ENCODE results near the gene FMN2. TPM values are rescaled to one million over a fixed set of nuclear protein-coding genes. Genes with fewer than 3 reads are reported as not detected.

Gene FMN2
- total and polyA plus RNA-seq, 3 experiments from 2014 or later, result not detected

DNA sequence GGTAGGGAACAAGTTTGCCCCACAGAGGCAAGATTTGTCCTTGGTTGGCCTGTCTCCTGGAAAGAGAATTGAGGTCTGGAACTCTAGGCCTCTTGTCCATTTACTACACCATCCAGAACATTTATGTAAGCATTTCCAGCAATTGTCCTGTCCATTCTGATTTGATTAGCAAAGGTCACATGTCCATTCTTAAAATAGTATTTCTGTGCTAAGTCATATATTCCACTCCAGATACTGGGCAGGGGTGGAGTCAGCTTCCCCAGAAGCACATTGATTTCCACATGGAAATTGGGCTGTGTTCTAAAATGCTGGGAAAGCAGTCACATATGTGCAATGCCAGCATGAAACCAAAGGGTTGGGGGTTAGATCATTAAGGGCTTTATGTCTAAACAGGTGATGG, 21.5 kb upstream of the FMN2 start:
- no peaks in the 10 kb centered on the region for H3K4me1 Mint-ChIP-seq
- no peak for DNase-seq
- Histone ChIP-seq H3K36me3 (ENCODE audit: insufficient read depth, low read length) (no peaks in the 10 kb centered on the region), H3K27me3 (ENCODE audit: insufficient read depth, low read length, poor library complexity, severe bottlenecking) (no peaks in the 10 kb centered on the region), H3K4me3 (ENCODE audit: low read length) (no peak overlapping the region), H3K4me1 (ENCODE audit: insufficient read depth, low read length) (no peaks in the 10 kb centered on the region), H3K27ac (ENCODE audit: low read depth, low read length) (no peak overlapping the region), H3K9me3 (ENCODE audit: low read length) (no peaks in the 10 kb centered on the region)
- ChIA-PET CTCF (no interaction called here), POLR2A (no interaction called here)
- H3K4me3 Mint-ChIP-seq, result no peak overlapping the region
- no peaks in the 10 kb centered on the region for H3K36me3 Mint-ChIP-seq
- H3K27ac Mint-ChIP-seq, result no peak overlapping the region
- H3K27me3 Mint-ChIP-seq, result no peaks in the 10 kb centered on the region
- peaks cover 0 to 6% (median 3%) of the 10 kb centered on the region in 5 donors for H3K9me3 Mint-ChIP-seq

DNA sequence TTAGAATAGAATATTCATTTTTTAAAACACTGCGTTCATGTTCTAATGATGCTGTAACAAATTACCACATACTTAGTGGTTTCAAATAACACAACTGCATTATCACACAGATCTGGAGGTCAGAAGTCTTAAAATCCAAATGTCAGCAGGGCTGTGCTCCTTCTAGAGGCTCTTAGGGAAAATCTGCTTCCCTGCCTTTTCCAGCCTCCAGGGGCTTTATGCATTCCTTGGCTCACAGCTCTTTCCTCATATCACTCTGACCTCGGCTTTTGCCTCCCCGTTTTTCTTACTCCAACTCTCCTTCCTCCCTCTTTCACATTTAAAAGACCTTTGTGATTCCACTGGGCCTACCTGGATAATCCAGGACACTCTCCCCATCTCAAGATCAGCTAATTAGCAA, 18.6 kb upstream of the FMN2 start:
- peaks cover 0 to 11% (median 8%) of the 10 kb centered on the region in 5 donors for H3K9me3 Mint-ChIP-seq
- no peak overlapping the region for H3K27ac ChIP-seq (ENCODE audit: low read depth, low read length)
- H3K27me3 ChIP-seq (ENCODE audit: insufficient read depth, low read length, poor library complexity, severe bottlenecking), result no peaks in the 10 kb centered on the region
- ChIA-PET POLR2A (no interaction called here), CTCF (no interaction called here)
- H3K4me1 Mint-ChIP-seq, result no peaks in the 10 kb centered on the region
- H3K36me3 Mint-ChIP-seq, result no peaks in the 10 kb centered on the region
- no peaks in the 10 kb centered on the region for H3K4me1 ChIP-seq (ENCODE audit: insufficient read depth, low read length)
- H3K36me3 ChIP-seq (ENCODE audit: insufficient read depth, low read length), result no peaks in the 10 kb centered on the region
- DNase-seq, result no peak
- no peak overlapping the region for H3K4me3 ChIP-seq (ENCODE audit: low read length)
- no peaks in the 10 kb centered on the region for H3K27me3 Mint-ChIP-seq
- no peaks in the 10 kb centered on the region for H3K9me3 ChIP-seq (ENCODE audit: low read length)
- H3K4me3 Mint-ChIP-seq, result no peak overlapping the region
- H3K27ac Mint-ChIP-seq, result peak overlapping the region in 1 of 8 donors; percentile 77

DNA sequence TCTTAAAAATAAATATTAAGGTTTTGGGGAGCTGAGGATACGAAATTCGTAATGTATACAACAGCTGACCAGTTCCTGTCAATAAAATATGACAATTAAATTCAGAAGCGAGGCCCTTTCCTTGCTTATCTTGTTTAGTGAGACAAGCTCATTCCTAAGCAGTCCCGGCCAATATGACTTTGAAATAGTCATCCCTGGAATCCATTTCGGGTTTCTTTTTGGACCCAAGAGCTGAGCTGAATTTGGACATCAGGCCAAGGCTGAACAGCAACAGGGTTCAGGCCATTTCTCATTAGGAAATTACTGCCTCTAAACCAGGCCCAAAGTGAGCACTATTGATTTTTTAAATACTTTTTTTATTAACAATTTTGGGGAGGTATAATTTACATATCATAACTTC, 17.3 kb upstream of the FMN2 start:
- Histone ChIP-seq H3K27ac (ENCODE audit: low read depth, low read length) (no peak overlapping the region), H3K4me1 (ENCODE audit: insufficient read depth, low read length) (no peaks in the 10 kb centered on the region), H3K9me3 (ENCODE audit: low read length) (no peaks in the 10 kb centered on the region), H3K27me3 (ENCODE audit: insufficient read depth, low read length, poor library complexity, severe bottlenecking) (no peaks in the 10 kb centered on the region), H3K36me3 (ENCODE audit: insufficient read depth, low read length) (no peaks in the 10 kb centered on the region), H3K4me3 (ENCODE audit: low read length) (no peak overlapping the region)
- Mint-ChIP-seq H3K4me1 (no peaks in the 10 kb centered on the region), H3K9me3 (peaks cover 0 to 13% (median 8%) of the 10 kb centered on the region in 5 donors), H3K36me3 (no peaks in the 10 kb centered on the region), H3K4me3 (no peak overlapping the region), H3K27ac (no peak overlapping the region), H3K27me3 (no peaks in the 10 kb centered on the region)
- ChIA-PET CTCF (no interaction called here), POLR2A (no interaction called here)
- DNase-seq, result no peak

DNA sequence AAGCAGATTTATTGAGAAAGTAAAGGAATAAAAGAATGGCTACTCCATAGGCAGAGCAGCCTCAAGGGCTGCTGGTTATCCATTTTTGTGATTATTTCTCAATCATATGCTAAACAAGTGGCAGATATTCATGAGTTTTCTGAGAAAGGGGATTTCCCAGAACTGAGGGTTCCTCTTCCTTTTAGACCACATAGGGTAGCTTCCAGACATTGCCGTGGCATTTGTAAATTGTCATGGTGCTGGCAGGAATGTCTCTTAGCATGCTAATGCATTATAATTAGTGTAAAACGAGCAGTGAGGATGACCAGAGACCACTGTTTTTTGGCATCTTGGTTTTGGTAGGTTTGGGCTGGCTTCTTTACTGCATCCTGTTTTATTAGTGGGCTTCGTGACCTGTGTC, 16.8 kb upstream of the FMN2 start:
- no peaks in the 10 kb centered on the region for H3K4me1 ChIP-seq (ENCODE audit: insufficient read depth, low read length)
- POLR2A ChIA-PET, result no interaction called here
- no peak overlapping the region for H3K27ac ChIP-seq (ENCODE audit: low read depth, low read length)
- CTCF ChIA-PET, result no interaction called here
- H3K4me3 Mint-ChIP-seq, result no peak overlapping the region
- no peak overlapping the region for H3K27ac Mint-ChIP-seq
- H3K27me3 ChIP-seq (ENCODE audit: insufficient read depth, low read length, poor library complexity, severe bottlenecking), result no peaks in the 10 kb centered on the region
- H3K36me3 ChIP-seq (ENCODE audit: insufficient read depth, low read length), result no peaks in the 10 kb centered on the region
- no peak for DNase-seq
- no peak overlapping the region for H3K4me3 ChIP-seq (ENCODE audit: low read length)
- peaks cover 0 to 15% (median 8%) of the 10 kb centered on the region in 5 donors for H3K9me3 Mint-ChIP-seq
- no peaks in the 10 kb centered on the region for H3K36me3 Mint-ChIP-seq
- no peaks in the 10 kb centered on the region for H3K4me1 Mint-ChIP-seq
- no peaks in the 10 kb centered on the region for H3K27me3 Mint-ChIP-seq
- H3K9me3 ChIP-seq (ENCODE audit: low read length), result no peaks in the 10 kb centered on the region

DNA sequence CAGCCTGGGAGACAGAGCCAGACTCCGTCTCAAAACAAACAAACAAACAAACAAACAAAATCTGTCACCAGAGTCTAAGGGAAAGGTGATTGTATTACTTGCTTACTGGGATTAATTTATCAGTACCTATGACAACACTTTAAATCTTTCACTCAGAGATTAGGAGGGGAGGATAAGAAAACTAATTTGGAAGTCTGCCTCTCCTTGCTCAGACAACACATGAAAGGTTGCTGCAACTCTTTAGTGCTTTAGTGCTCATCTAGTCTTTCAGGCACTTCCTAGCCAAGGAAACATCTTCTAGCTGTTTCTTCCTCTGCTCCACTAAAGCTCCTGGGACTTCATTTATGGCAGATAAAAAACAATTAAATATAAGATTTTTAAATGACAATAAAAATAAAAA, 7.3 kb upstream of the FMN2 start:
- Mint-ChIP-seq H3K36me3 (no peaks in the 10 kb centered on the region), H3K9me3 (peaks cover 2 to 8% (median 4%) of the 10 kb centered on the region in 5 donors), H3K4me1 (no peaks in the 10 kb centered on the region), H3K27me3 (peaks cover 0 to 7% of the 10 kb centered on the region in 2 donors), H3K4me3 (no peak overlapping the region), H3K27ac (no peak overlapping the region)
- ChIA-PET CTCF (no interaction called here), POLR2A (no interaction called here)
- Histone ChIP-seq H3K4me3 (ENCODE audit: low read length) (no peak overlapping the region), H3K9me3 (ENCODE audit: low read length) (no peaks in the 10 kb centered on the region), H3K4me1 (ENCODE audit: insufficient read depth, low read length) (no peaks in the 10 kb centered on the region), H3K27me3 (ENCODE audit: insufficient read depth, low read length, poor library complexity, severe bottlenecking) (no peaks in the 10 kb centered on the region), H3K27ac (ENCODE audit: low read depth, low read length) (no peak overlapping the region), H3K36me3 (ENCODE audit: insufficient read depth, low read length) (no peaks in the 10 kb centered on the region)
- DNase-seq, result no peak

DNA sequence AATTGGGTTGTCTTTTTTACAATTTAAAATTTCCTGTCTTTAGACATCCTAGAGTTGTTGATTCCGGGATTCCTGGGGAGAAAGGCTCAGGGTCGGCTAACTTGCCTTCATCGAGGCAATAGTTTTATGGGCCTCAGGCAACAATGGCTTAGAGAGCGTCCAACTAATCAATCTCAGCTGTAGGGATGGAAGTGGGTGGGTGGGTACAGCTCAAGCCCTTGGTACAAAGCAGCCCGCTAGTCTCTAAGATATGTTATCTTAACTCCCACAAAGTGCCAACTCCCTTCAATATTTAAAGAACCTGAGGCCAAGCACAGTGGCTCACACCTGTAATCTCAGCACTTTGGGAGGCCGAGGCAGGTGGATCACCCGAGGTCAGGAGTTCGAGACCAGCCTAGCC, 6.9 kb upstream of the FMN2 start:
- DNase-seq, result no peak
- H3K27ac Mint-ChIP-seq, result no peak overlapping the region
- H3K4me3 Mint-ChIP-seq, result no peak overlapping the region
- H3K36me3 Mint-ChIP-seq, result no peaks in the 10 kb centered on the region
- H3K36me3 ChIP-seq (ENCODE audit: insufficient read depth, low read length), result no peaks in the 10 kb centered on the region
- no peaks in the 10 kb centered on the region for H3K4me1 Mint-ChIP-seq
- H3K27ac ChIP-seq (ENCODE audit: low read depth, low read length), result no peak overlapping the region
- no peaks in the 10 kb centered on the region for H3K9me3 ChIP-seq (ENCODE audit: low read length)
- POLR2A ChIA-PET, result no interaction called here
- peaks cover under 1 to 6% (median 4%) of the 10 kb centered on the region in 5 donors for H3K9me3 Mint-ChIP-seq
- no peaks in the 10 kb centered on the region for H3K4me1 ChIP-seq (ENCODE audit: insufficient read depth, low read length)
- no peaks in the 10 kb centered on the region for H3K27me3 ChIP-seq (ENCODE audit: insufficient read depth, low read length, poor library complexity, severe bottlenecking)
- peaks cover 0 to 11% of the 10 kb centered on the region in 2 donors for H3K27me3 Mint-ChIP-seq
- no peak overlapping the region for H3K4me3 ChIP-seq (ENCODE audit: low read length)
- CTCF ChIA-PET, result no interaction called here

DNA sequence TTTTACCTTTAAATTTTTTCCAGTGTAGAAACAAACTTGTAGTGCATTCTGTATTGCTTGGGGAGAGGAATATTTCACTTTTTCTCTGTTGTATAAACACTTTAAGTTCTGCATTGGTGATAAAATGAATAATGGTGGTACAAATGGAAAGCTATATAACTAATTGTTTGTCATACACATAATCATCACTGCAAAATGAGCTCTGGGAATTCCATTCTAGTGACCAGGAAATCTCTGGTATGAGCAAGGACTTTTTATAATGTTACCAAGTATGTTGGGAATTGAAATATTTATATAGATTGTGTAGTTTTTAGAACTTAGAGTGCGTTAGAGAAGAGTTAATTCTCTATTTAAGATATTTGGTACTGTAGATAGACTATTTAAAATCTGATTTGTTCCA, 5.0 kb upstream of the FMN2 start:
- peaks cover 7 to 25% of the 10 kb centered on the region in 2 donors for H3K27me3 Mint-ChIP-seq
- H3K4me1 Mint-ChIP-seq, result peaks cover 4 to 6% (median 4%) of the 10 kb centered on the region in 3 donors
- no peak overlapping the region for H3K4me3 Mint-ChIP-seq
- DNase-seq, result no peak
- no peaks in the 10 kb centered on the region for H3K9me3 ChIP-seq (ENCODE audit: low read length)
- CTCF ChIA-PET, result no interaction called here
- peaks cover 2 to 5% (median 3%) of the 10 kb centered on the region in 5 donors for H3K9me3 Mint-ChIP-seq
- H3K27ac Mint-ChIP-seq, result no peak overlapping the region
- H3K36me3 ChIP-seq (ENCODE audit: insufficient read depth, low read length), result no peaks in the 10 kb centered on the region
- POLR2A ChIA-PET, result no interaction called here
- H3K4me1 ChIP-seq (ENCODE audit: insufficient read depth, low read length), result no peaks in the 10 kb centered on the region
- no peaks in the 10 kb centered on the region for H3K27me3 ChIP-seq (ENCODE audit: insufficient read depth, low read length, poor library complexity, severe bottlenecking)
- no peaks in the 10 kb centered on the region for H3K36me3 Mint-ChIP-seq
- H3K4me3 ChIP-seq (ENCODE audit: low read length), result no peak overlapping the region
- no peak overlapping the region for H3K27ac ChIP-seq (ENCODE audit: low read depth, low read length)

DNA sequence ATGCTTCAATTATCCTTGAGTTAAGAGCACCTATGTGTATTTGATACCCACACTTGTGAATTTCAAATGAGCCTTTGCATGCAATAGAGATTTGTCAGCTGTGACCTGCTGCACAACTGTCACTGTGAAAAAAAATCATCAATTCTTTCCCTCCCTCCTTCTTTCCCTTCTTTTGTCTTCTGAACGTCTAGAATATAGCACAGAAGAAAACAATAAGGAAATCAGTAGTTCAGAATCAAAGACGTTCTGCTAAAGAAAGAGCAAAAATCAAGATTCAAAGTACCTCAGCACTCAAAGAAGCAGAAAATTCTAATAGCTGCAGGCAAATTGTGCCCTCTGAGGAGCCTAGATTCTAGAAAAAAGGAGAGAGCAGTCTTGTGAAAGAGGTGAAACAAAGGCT, 1.7 kb upstream of the FMN2 start:
- POLR2A ChIA-PET, result no interaction called here
- CTCF ChIA-PET, result no interaction called here
- Mint-ChIP-seq H3K9me3 (peaks cover 0 to 5% (median 3%) of the 10 kb centered on the region in 5 donors), H3K36me3 (no peaks in the 10 kb centered on the region), H3K4me1 (peaks cover 4 to 6% (median 4%) of the 10 kb centered on the region in 3 donors), H3K27me3 (peaks cover 13 to 36% of the 10 kb centered on the region in 2 donors), H3K27ac (no peak overlapping the region), H3K4me3 (peak overlapping the region in 1 of 7 donors; percentile 6)
- Histone ChIP-seq H3K27ac (ENCODE audit: low read depth, low read length) (no peak overlapping the region), H3K36me3 (ENCODE audit: insufficient read depth, low read length) (no peaks in the 10 kb centered on the region), H3K4me1 (ENCODE audit: insufficient read depth, low read length) (no peaks in the 10 kb centered on the region), H3K9me3 (ENCODE audit: low read length) (no peaks in the 10 kb centered on the region), H3K4me3 (ENCODE audit: low read length) (no peak overlapping the region), H3K27me3 (ENCODE audit: insufficient read depth, low read length, poor library complexity, severe bottlenecking) (no peaks in the 10 kb centered on the region)
- no peak for DNase-seq

Data from CD8-positive, alpha-beta memory T cell (primary cell).